HEK293 (cell line): ENCODE data around the gene SPEM1.

Source experiments
- CTCF ChIA-PET: fragments of 350-600 bp; formaldehyde crosslinking; extraction: SDS; loops from one replicate; lab custom pipeline; 2021; ENCODE audit warnings: antibody characterized with exemption; lab: Yijun Ruan, JAX
- POLR2A ChIA-PET: fragments of 300-600 bp; formaldehyde crosslinking; extraction: SDS; loops from one replicate; lab custom pipeline; 2020; ENCODE audit warnings: antibody characterized with exemption, inconsistent platforms; lab: Yijun Ruan, JAX
- H3K27ac ChIP-seq: fragments of 200-500 bp; sonication (Bioruptor generic); 2 replicates; pipeline ENCODE4 v1.5.1; 2014; ENCODE audit warnings: low read depth, low read length, control low read depth, inconsistent platforms; ENCODE audit errors: extremely low read depth
- H3K36me3 ChIP-seq, 2 experiments: fragments of 200-500 bp in 1 of 2; sonication (Bioruptor generic) in 1 of 2; 1 replicate in 1 of 2; 2 replicates in 1 of 2; pipeline ENCODE4 v1.5.1; 2014 to 2017; ENCODE audit warnings: inconsistent platforms in 2 of 2, low read length in 2 of 2; ENCODE audit not compliant: control insufficient read depth in 2 of 2, insufficient read depth in 1 of 2
- H3K4me1 ChIP-seq: fragments of 200-500 bp; sonication (Bioruptor generic); 2 replicates; pipeline ENCODE4 v1.5.1; 2014; ENCODE audit warnings: mild to moderate bottlenecking, low read length, inconsistent platforms; ENCODE audit not compliant: control insufficient read depth, insufficient read depth
- H3K4me3 ChIP-seq: 2 replicates; pipeline ENCODE4 v1.5.1; 2011; ENCODE audit warnings: low read depth, mild to moderate bottlenecking, control low read depth, low read length, moderate library complexity
- H3K9me3 ChIP-seq: fragments of 200-500 bp; sonication (Bioruptor generic); 2 replicates; pipeline ENCODE4 v1.5.1; 2014; ENCODE audit warnings: low read depth, low read length, inconsistent platforms; ENCODE audit not compliant: control insufficient read depth, insufficient read depth
- EGR2 ChIP-seq: fragments of 450-650 bp; formaldehyde crosslinking; IDR thresholded peaks from 2 replicates; pipeline ENCODE4 v1.5.1; 2016; ENCODE audit warnings: low read depth, missing biosample characterization, missing genetic modification characterization
- GLIS2 ChIP-seq: fragments of 450-650 bp; formaldehyde crosslinking; IDR thresholded peaks from 2 replicates; pipeline ENCODE4 v1.5.1; 2016; ENCODE audit warnings: missing biosample characterization, missing genetic modification characterization
- IKZF3 ChIP-seq: fragments of 450-650 bp; IDR thresholded peaks from 2 replicates; pipeline ENCODE4 v1.5.0; 2018; ENCODE audit warnings: missing biosample characterization, mild to moderate bottlenecking, missing genetic modification characterization, moderate library complexity
- KLF8 ChIP-seq: fragments of 450-650 bp; formaldehyde crosslinking; IDR thresholded peaks from 2 replicates; pipeline ENCODE4 v1.5.1; 2016; ENCODE audit warnings: missing biosample characterization, missing genetic modification characterization
- MYNN ChIP-seq: fragments of 450-650 bp; formaldehyde crosslinking; IDR thresholded peaks from 2 replicates; pipeline ENCODE4 v1.5.1; 2016; ENCODE audit warnings: missing biosample characterization, missing genetic modification characterization, borderline replicate concordance
- RBAK ChIP-seq: fragments of 450-650 bp; formaldehyde crosslinking; IDR thresholded peaks from 2 replicates; pipeline ENCODE4 v1.5.1; 2016; ENCODE audit warnings: missing biosample characterization, missing genetic modification characterization
- SCRT2 ChIP-seq: fragments of 450-650 bp; formaldehyde crosslinking; IDR thresholded peaks from 2 replicates; pipeline ENCODE4 v1.5.1; 2016; ENCODE audit warnings: missing biosample characterization, missing genetic modification characterization
- ZBTB17 ChIP-seq: fragments of 450-650 bp; formaldehyde crosslinking; IDR thresholded peaks from 2 replicates; pipeline ENCODE4 v1.5.1; 2016; ENCODE audit warnings: missing biosample characterization, missing genetic modification characterization
- ZIC2 ChIP-seq: fragments of 450-650 bp; formaldehyde crosslinking; IDR thresholded peaks from 2 replicates; pipeline ENCODE4 v1.5.1; 2016; ENCODE audit warnings: missing biosample characterization, missing genetic modification characterization
- ZNF132 ChIP-seq: fragments of 450-650 bp; formaldehyde crosslinking; IDR thresholded peaks from 2 replicates; pipeline ENCODE4 v1.5.1; 2017; ENCODE audit warnings: missing biosample characterization, missing genetic modification characterization, borderline replicate concordance
- ZNF16 ChIP-seq: fragments of 450-650 bp; formaldehyde crosslinking; IDR thresholded peaks from 2 replicates; pipeline ENCODE4 v1.5.1; 2016; ENCODE audit warnings: low read depth, missing biosample characterization, missing genetic modification characterization
- ZNF175 ChIP-seq: fragments of 450-650 bp; formaldehyde crosslinking; IDR thresholded peaks from 2 replicates; pipeline ENCODE4 v1.5.1; 2016; ENCODE audit warnings: missing biosample characterization, missing genetic modification characterization
- ZNF23 ChIP-seq: fragments of 450-650 bp; formaldehyde crosslinking; IDR thresholded peaks from 2 replicates; pipeline ENCODE4 v1.5.1; 2016; ENCODE audit warnings: missing biosample characterization, missing genetic modification characterization, borderline replicate concordance
- ZNF266 ChIP-seq: fragments of 450-650 bp; formaldehyde crosslinking; IDR thresholded peaks from 2 replicates; pipeline ENCODE4 v1.5.1; 2016; ENCODE audit warnings: missing biosample characterization, missing genetic modification characterization, low read depth
- ZNF324 ChIP-seq: fragments of 450-650 bp; formaldehyde crosslinking; IDR thresholded peaks from 2 replicates; pipeline ENCODE4 v1.5.1; 2016; ENCODE audit warnings: missing biosample characterization, missing genetic modification characterization
- ZNF366 ChIP-seq: fragments of 450-650 bp; formaldehyde crosslinking; conservative IDR thresholded peaks from 2 replicates; pipeline ENCODE4 v1.5.1; 2016; ENCODE audit warnings: missing biosample characterization, missing genetic modification characterization
- ZNF596 ChIP-seq: fragments of 450-650 bp; IDR thresholded peaks from 2 replicates; pipeline ENCODE4 v1.5.0; 2018; ENCODE audit warnings: missing biosample characterization, mild to moderate bottlenecking, missing genetic modification characterization, moderate library complexity
- ZNF791 ChIP-seq: fragments of 450-650 bp; formaldehyde crosslinking; IDR thresholded peaks from 2 replicates; pipeline ENCODE4 v1.5.1; 2016; ENCODE audit warnings: missing biosample characterization, missing genetic modification characterization
- ZNF837 ChIP-seq: fragments of 450-650 bp; formaldehyde crosslinking; IDR thresholded peaks from 2 replicates; pipeline ENCODE4 v1.5.1; 2016; ENCODE audit warnings: missing biosample characterization, missing genetic modification characterization
- ZNF843 ChIP-seq: fragments of 450-650 bp; formaldehyde crosslinking; IDR thresholded peaks from 2 replicates; pipeline ENCODE4 v1.5.1; 2016; ENCODE audit warnings: missing biosample characterization, missing genetic modification characterization
- ZSCAN16 ChIP-seq: fragments of 450-650 bp; formaldehyde crosslinking; IDR thresholded peaks from 2 replicates; pipeline ENCODE4 v1.5.1; 2016; ENCODE audit warnings: missing biosample characterization, missing genetic modification characterization
- ZSCAN23 ChIP-seq: fragments of 450-650 bp; formaldehyde crosslinking; IDR thresholded peaks from 2 replicates; pipeline ENCODE4 v1.5.1; 2016; ENCODE audit warnings: missing biosample characterization, missing genetic modification characterization
- TF ChIP-seq, protein P1 (sequence below): fragments of 450-650 bp; formaldehyde crosslinking; IDR thresholded peaks from 2 replicates; pipeline ENCODE4 v1.5.1; 2016; ENCODE audit warnings: missing biosample characterization, missing genetic modification characterization
- TF ChIP-seq, protein P2 (sequence below): fragments of 450-650 bp; formaldehyde crosslinking; IDR thresholded peaks from 2 replicates; pipeline ENCODE4 v1.5.1; 2016; ENCODE audit warnings: missing biosample characterization, missing genetic modification characterization
- TF ChIP-seq, protein P3 (sequence below): fragments of 450-650 bp; formaldehyde crosslinking; IDR thresholded peaks from 2 replicates; pipeline ENCODE4 v1.5.1; 2016; ENCODE audit warnings: missing biosample characterization, missing genetic modification characterization
- TF ChIP-seq, protein P4 (sequence below): fragments of 450-650 bp; formaldehyde crosslinking; IDR thresholded peaks from 2 replicates; pipeline ENCODE4 v1.5.1; 2016; ENCODE audit warnings: missing biosample characterization, missing genetic modification characterization

SPEM1 gene

DNA sequence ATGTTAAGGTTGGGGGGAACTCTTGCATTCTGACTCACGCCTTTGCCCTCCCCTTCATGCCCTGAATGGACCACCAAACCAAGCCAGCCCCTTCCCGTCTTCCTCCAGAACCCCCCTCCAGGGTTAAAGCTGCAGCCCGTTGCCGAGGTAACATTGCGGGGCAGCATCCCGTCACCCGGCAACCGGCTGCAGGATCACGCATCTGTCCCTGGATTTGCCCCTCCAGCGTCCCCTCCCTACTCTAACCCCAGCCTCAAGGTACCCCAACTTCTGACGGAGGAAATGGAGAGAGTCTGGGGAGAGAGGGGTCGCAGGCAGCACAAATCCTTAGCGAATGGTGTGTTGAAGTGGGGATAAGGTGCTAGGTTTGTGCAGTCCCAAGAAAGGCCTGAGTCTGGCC is 13.0 kb upstream of the SPEM1 start:
- ChIA-PET CTCF (interaction anchor here (0.5 to 1.4 kb wide), 7 partner anchors 9 to 154 kb away, joined by 3 to 7 read pairs (median 3); no protein-coding TSS in a partner anchor), POLR2A (interaction anchor here (0.5 to 1.7 kb wide), 4 partner anchors 13 to 268 kb away, joined by 4 to 5 read pairs (median 4); partner anchors contain the start of genes PLSCR3 and TMEM102)
- peak; percentile 96 for TF ChIP-seq MYNN (tag by site-specific recombination)
- no peak for TF ChIP-seq ZNF266 (tag by site-specific recombination)
- Histone ChIP-seq H3K36me3 (peaks cover 7 to 27% of the 10 kb centered on the region in 2 experiments), H3K27ac (no peak overlapping the region), H3K4me1 (peaks cover 8% of the 10 kb centered on the region), H3K9me3 (no peaks in the 10 kb centered on the region), H3K4me3 (no peak overlapping the region)

DNA sequence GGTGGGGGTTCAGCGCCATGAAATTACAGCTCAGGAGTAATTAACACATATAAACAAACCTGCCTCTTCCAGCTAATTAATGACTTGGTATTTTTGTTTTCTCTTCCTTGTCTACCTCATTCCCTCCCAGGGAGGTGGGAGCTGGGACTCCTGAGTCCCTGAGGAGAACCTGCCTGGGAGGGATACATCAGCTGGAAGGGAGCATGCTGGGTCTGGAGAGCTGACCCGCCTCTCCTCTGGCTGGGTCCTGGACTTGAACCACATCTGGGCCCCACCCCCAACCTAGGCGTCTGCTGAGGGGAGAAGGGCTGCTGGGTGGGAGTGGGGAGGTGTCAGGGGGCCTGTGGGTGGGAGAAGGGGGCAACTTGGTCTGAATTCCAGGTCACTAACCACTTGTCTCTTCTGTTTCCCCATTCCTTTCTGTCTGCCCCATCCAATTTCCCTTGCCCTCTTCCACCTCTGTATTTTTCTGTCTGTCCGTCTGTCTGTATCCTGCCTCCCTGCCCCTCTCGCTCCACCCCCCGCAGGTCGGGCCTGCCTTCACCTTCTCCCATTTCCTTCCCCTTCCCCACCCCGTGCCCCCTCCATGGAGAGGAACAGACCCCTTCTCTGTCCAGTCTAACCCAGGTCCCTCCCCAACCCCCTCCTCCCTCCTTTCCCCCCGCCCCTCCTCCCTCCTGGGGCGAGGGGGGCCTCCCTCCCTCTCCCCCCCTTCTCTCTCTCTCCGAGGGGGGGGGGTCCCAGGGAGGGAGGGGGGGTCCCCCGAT is 12.5 kb upstream of the SPEM1 start, which contains the start of gene NLGN2:
NLGN2 (plus strand) TSS at position 361 of the 767 bp plus-strand sequence. CDS start 411 bp downstream, outside the sequence.
- no peak within 1 kb of the TSS for H3K4me3 ChIP-seq
- POLR2A ChIA-PET = interaction anchor here (0.5 to 1.7 kb wide), 3 partner anchors 13 to 267 kb away, joined by 4 to 5 read pairs (median 4); partner anchors contain the start of genes PLSCR3 and TMEM102
- H3K9me3 ChIP-seq = no peaks in the 10 kb centered on the region
- H3K36me3 ChIP-seq = peaks cover 3 to 27% of the 10 kb centered on the region in 2 experiments
- CTCF ChIA-PET = interaction anchor here (0.5 to 1.4 kb wide), 5 partner anchors 9 to 103 kb away, joined by 3 to 7 read pairs (median 3); no protein-coding TSS in a partner anchor
- peaks cover 8% of the 10 kb centered on the region for H3K4me1 ChIP-seq
- no peak within 1 kb of the TSS for H3K27ac ChIP-seq
- TF ChIP-seq ZNF366 (tag by site-specific recombination) (no peak), ZNF791 (tag by site-specific recombination) (no peak), IKZF3 (0 out of 2 replicates have a peak, but pooled peaks have one; percentile 28), ZSCAN23 (tag by site-specific recombination) (no peak), ZBTB17 (tag by site-specific recombination) (no peak), ZNF132 (no peak), KLF8 (no peak), ZNF837 (no peak), RBAK (tag by site-specific recombination) (no peak), SCRT2 (tag by site-specific recombination) (no peak), EGR2 (tag by site-specific recombination) (0 out of 2 replicates have a peak, but pooled peaks have one; percentile 7), ZNF23 (tag by site-specific recombination) (no peak), ZNF175 (tag by site-specific recombination) (no peak), ZSCAN16 (tag by site-specific recombination) (no peak), ZNF843 (no peak), ZNF324 (tag by site-specific recombination) (no peak), ZNF596 (no peak), GLIS2 (peak; percentile 17; the same call in 1 of the 2 replicates), ZIC2 (tag by site-specific recombination) (peak; percentile 62), ZNF16 (tag by site-specific recombination) (no peak)
- TF ChIP-seq, protein P1, sequence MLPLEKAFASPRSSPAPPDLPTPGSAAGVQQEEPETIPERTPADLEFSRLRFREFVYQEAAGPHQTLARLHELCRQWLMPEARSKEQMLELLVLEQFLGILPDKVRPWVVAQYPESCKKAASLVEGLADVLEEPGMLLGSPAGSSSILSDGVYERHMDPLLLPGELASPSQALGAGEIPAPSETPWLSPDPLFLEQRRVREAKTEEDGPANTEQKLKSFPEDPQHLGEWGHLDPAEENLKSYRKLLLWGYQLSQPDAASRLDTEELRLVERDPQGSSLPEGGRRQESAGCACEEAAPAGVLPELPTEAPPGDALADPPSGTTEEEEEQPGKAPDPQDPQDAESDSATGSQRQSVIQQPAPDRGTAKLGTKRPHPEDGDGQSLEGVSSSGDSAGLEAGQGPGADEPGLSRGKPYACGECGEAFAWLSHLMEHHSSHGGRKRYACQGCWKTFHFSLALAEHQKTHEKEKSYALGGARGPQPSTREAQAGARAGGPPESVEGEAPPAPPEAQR (tag by site-specific recombination) = no peak
- TF ChIP-seq, protein P2, sequence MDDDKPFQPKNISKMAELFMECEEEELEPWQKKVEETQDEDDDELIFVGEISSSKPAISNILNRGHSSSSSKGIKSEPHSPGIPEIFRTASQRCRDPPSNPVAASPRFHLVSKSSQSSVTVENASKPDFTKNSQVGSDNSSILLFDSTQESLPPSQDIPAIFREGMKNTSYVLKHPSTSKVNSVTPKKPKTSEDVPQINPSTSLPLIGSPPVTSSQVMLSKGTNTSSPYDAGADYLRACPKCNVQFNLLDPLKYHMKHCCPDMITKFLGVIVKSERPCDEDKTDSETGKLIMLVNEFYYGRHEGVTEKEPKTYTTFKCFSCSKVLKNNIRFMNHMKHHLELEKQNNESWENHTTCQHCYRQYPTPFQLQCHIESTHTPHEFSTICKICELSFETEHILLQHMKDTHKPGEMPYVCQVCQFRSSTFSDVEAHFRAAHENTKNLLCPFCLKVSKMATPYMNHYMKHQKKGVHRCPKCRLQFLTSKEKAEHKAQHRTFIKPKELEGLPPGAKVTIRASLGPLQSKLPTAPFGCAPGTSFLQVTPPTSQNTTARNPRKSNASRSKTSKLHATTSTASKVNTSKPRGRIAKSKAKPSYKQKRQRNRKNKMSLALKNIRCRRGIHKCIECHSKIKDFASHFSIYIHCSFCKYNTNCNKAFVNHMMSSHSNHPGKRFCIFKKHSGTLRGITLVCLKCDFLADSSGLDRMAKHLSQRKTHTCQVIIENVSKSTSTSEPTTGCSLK (tag by site-specific recombination) = no peak
- TF ChIP-seq, protein P3, sequence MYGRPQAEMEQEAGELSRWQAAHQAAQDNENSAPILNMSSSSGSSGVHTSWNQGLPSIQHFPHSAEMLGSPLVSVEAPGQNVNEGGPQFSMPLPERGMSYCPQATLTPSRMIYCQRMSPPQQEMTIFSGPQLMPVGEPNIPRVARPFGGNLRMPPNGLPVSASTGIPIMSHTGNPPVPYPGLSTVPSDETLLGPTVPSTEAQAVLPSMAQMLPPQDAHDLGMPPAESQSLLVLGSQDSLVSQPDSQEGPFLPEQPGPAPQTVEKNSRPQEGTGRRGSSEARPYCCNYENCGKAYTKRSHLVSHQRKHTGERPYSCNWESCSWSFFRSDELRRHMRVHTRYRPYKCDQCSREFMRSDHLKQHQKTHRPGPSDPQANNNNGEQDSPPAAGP = no peak
- TF ChIP-seq, protein P4, sequence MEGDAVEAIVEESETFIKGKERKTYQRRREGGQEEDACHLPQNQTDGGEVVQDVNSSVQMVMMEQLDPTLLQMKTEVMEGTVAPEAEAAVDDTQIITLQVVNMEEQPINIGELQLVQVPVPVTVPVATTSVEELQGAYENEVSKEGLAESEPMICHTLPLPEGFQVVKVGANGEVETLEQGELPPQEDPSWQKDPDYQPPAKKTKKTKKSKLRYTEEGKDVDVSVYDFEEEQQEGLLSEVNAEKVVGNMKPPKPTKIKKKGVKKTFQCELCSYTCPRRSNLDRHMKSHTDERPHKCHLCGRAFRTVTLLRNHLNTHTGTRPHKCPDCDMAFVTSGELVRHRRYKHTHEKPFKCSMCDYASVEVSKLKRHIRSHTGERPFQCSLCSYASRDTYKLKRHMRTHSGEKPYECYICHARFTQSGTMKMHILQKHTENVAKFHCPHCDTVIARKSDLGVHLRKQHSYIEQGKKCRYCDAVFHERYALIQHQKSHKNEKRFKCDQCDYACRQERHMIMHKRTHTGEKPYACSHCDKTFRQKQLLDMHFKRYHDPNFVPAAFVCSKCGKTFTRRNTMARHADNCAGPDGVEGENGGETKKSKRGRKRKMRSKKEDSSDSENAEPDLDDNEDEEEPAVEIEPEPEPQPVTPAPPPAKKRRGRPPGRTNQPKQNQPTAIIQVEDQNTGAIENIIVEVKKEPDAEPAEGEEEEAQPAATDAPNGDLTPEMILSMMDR (tag by site-specific recombination) = no peak
